Chondrocyte (in vitro differentiated cells): ENCODE data around the gene MIXL1. TPM values are rescaled to one million over a fixed set of nuclear protein-coding genes. Genes with fewer than 3 reads are reported as not detected.

Source experiments
- DNase-seq: peaks from one replicate; pipeline ENCODE4 v3.0.0; 2021; ENCODE audit warnings: mixed read lengths, low spot score
- H3K27ac Mint-ChIP-seq: one replicate; pipeline ENCODE4 v1.8.0; 2021; ENCODE audit warnings: mild to moderate bottlenecking, moderate library complexity, mixed read lengths; ENCODE audit not compliant: unreplicated experiment
- H3K27me3 Mint-ChIP-seq: 2 replicates; pipeline ENCODE4 v1.8.0; 2021; ENCODE audit warnings: low read depth, mixed read lengths
- H3K36me3 Mint-ChIP-seq: 2 replicates; pipeline ENCODE4 v1.8.0; 2021; ENCODE audit warnings: low read depth, mixed read lengths
- H3K4me1 Mint-ChIP-seq: 2 replicates; pipeline ENCODE4 v1.8.0; 2021; ENCODE audit warnings: low read depth, mild to moderate bottlenecking, mixed read lengths
- H3K4me3 Mint-ChIP-seq: one replicate; pipeline ENCODE4 v1.8.0; 2021; ENCODE audit warnings: mild to moderate bottlenecking, moderate library complexity, mixed read lengths; ENCODE audit not compliant: unreplicated experiment
- H3K9me3 Mint-ChIP-seq: 2 replicates; pipeline ENCODE4 v1.8.0; 2021; ENCODE audit warnings: low read depth, mixed read lengths
- CTCF ChIP-seq: fragments of 200-600 bp; sonication (generic); IDR thresholded peaks from 2 replicates; pipeline ENCODE4 v1.5.0; 2021; ENCODE audit warnings: antibody characterized with exemption, mild to moderate bottlenecking, moderate library complexity
- total RNA-seq: library from RNA; stranded (reverse); gene quantifications from 3 replicates; pipeline ENCODE4 v1.2.1, GENCODE V29; 2021

The MIXL1 gene
- total RNA-seq, 1 donor from 2014 or later, result 0.17 TPM

GRCh38 chr1:226215239-226215638, 8.2 kb upstream of the MIXL1 start:
- H3K9me3 Mint-ChIP-seq, result no peaks in the 10 kb centered on the region
- no peak overlapping the region for H3K4me3 Mint-ChIP-seq
- no peak for DNase-seq
- H3K27me3 Mint-ChIP-seq, result no peaks in the 10 kb centered on the region
- H3K36me3 Mint-ChIP-seq, result no peaks in the 10 kb centered on the region
- H3K27ac Mint-ChIP-seq, result no peak overlapping the region
- no peak for TF ChIP-seq CTCF
- H3K4me1 Mint-ChIP-seq, result no peaks in the 10 kb centered on the region

GRCh38 chr1:226216056-226216455, 7.4 kb upstream of the MIXL1 start:
- no peaks in the 10 kb centered on the region for H3K9me3 Mint-ChIP-seq
- H3K27me3 Mint-ChIP-seq, result no peaks in the 10 kb centered on the region
- H3K27ac Mint-ChIP-seq, result no peak overlapping the region
- H3K4me1 Mint-ChIP-seq, result no peaks in the 10 kb centered on the region
- TF ChIP-seq CTCF, result no peak
- no peaks in the 10 kb centered on the region for H3K36me3 Mint-ChIP-seq
- no peak overlapping the region for H3K4me3 Mint-ChIP-seq
- DNase-seq, result no peak

GRCh38 chr1:226217273-226217672, 6.2 kb upstream of the MIXL1 start:
- Mint-ChIP-seq H3K4me3 (no peak overlapping the region), H3K9me3 (no peaks in the 10 kb centered on the region), H3K27me3 (no peaks in the 10 kb centered on the region), H3K27ac (no peak overlapping the region), H3K36me3 (no peaks in the 10 kb centered on the region), H3K4me1 (no peaks in the 10 kb centered on the region)
- TF ChIP-seq CTCF, result no peak
- DNase-seq, result no peak

- Mint-ChIP-seq H3K36me3 (no peaks in the 10 kb centered on the region), H3K4me1 (no peaks in the 10 kb centered on the region), H3K9me3 (no peaks in the 10 kb centered on the region), H3K27me3 (no peaks in the 10 kb centered on the region), H3K4me3 (no peak overlapping the region), H3K27ac (peak overlapping the region; percentile 22)
- TF ChIP-seq CTCF, result no peak
- DNase-seq, result no peak
Observed at GRCh38 chr1:226220473-226221189, 2.8 kb upstream of the MIXL1 start.

- Mint-ChIP-seq H3K9me3 (no peaks in the 10 kb centered on the region), H3K27me3 (no peaks in the 10 kb centered on the region), H3K36me3 (no peaks in the 10 kb centered on the region), H3K4me3 (no peak overlapping the region), H3K4me1 (no peaks in the 10 kb centered on the region), H3K27ac (no peak overlapping the region)
- no peak for TF ChIP-seq CTCF
- no peak for DNase-seq
Observed at GRCh38 chr1:226222686-226223085, 778 bp upstream of the MIXL1 start.
